GM12878 (cell line): ENCODE measurements around the gene RAB43. TPM values are rescaled to one million over a fixed set of nuclear protein-coding genes. Genes with fewer than 3 reads are reported as not detected.

ENCODE experiments used
- ATAC-seq: fragments of 200-7000 bp; cut with Tn5 transposase; 3 replicates; pipeline ENCODE4 v1.9.1; 2020; ENCODE audit warnings: mild to moderate bottlenecking, moderate library complexity
- BruUV-seq: library from RNA; stranded (reverse); fragments of 400-500 nt; replicated peaks from 2 replicates; lab custom pipeline; 2021; lab: Mats Ljungman, UMichigan
- CTCF ChIA-PET: fragments of 300-600 bp; sonication (Branson Sonifier 250); formaldehyde crosslinking; extraction: SDS; loops from one replicate; lab custom pipeline; 2021; ENCODE audit warnings: inconsistent platforms; lab: Yijun Ruan, JAX
- POLR2A ChIA-PET: fragments of 350-600 bp; formaldehyde crosslinking; extraction: SDS; loops from one replicate; lab custom pipeline; 2021; ENCODE audit warnings: inconsistent platforms; lab: Charles Lee
- RAD21 ChIA-PET: fragments of 300-600 bp; sonication (Branson Sonifier 250); formaldehyde crosslinking; loops from one replicate; lab custom pipeline; 2023; ENCODE audit warnings: antibody characterized with exemption; ENCODE audit not compliant: unreplicated experiment; lab: Charles Lee
- SMC1A ChIA-PET: fragments of 300-600 bp; sonication (Branson Sonifier 250); formaldehyde crosslinking; loops from one replicate; lab custom pipeline; 2023; ENCODE audit not compliant: unreplicated experiment, uncharacterized antibody; lab: Charles Lee
- DNase-seq: peaks from one replicate; pipeline ENCODE4 v3.0.0-alpha.2; 2011; ENCODE audit warnings: low read depth, low spot score
- FAIRE-seq: peaks from 3 replicates; lab custom pipeline; 2011; peaks lifted over from hg19 to GRCh38; lab: Jason Lieb, UNC
- H2AFZ ChIP-seq: 2 replicates; pipeline ENCODE4 v1.6.0; 2011; ENCODE audit warnings: low read depth, low read length, control low read depth; ENCODE audit not compliant: control insufficient read depth
- H3K27ac ChIP-seq: 2 replicates; pipeline ENCODE4 v1.5.1; 2011; ENCODE audit warnings: control low read depth; ENCODE audit not compliant: control insufficient read depth, insufficient read depth
- H3K27me3 ChIP-seq, 2 experiments: replicated peaks in 1 of 2; 2 replicates each; pipeline versions ENCODE4 v1.6.0 to v1.6.1; 2011; ENCODE audit warnings: low read length in 1 of 2; ENCODE audit not compliant: control insufficient read depth in 2 of 2, insufficient read depth in 2 of 2
- H3K36me3 ChIP-seq, 2 experiments: 2 replicates each; pipeline ENCODE4 v1.5.1; 2011; ENCODE audit warnings: low read length in 1 of 2; ENCODE audit not compliant: control insufficient read depth in 2 of 2, insufficient read depth in 2 of 2
- H3K4me1 ChIP-seq: 2 replicates; pipeline ENCODE4 v1.6.1; 2011; ENCODE audit warnings: mild to moderate bottlenecking, low read length, moderate library complexity, mixed read lengths; ENCODE audit not compliant: control insufficient read depth, insufficient read depth
- H3K4me2 ChIP-seq: 2 replicates; pipeline ENCODE4 v1.6.0; 2011; ENCODE audit warnings: control low read depth; ENCODE audit not compliant: control insufficient read depth, insufficient read depth
- H3K4me3 ChIP-seq: fragments of 200-600 bp; sonication (generic); 2 replicates; pipeline ENCODE4 v1.5.1; 2016
- H3K79me2 ChIP-seq: 2 replicates; pipeline ENCODE4 v1.6.0; 2011; ENCODE audit warnings: low read length; ENCODE audit not compliant: control insufficient read depth, insufficient read depth
- H3K9ac ChIP-seq: 2 replicates; pipeline ENCODE4 v1.8.0; 2011; ENCODE audit warnings: low read length, control low read depth, mixed read lengths; ENCODE audit not compliant: control insufficient read depth, insufficient read depth
- H3K9me3 ChIP-seq: replicated peaks from 3 replicates; pipeline ENCODE4 v1.5.1; 2011; ENCODE audit warnings: mild to moderate bottlenecking, low read length; ENCODE audit not compliant: control insufficient read depth, insufficient read depth
- H4K20me1 ChIP-seq: 2 replicates; pipeline ENCODE4 v1.6.0; 2011; ENCODE audit not compliant: control insufficient read depth, insufficient read depth
- BCL11A ChIP-seq: IDR thresholded peaks from 2 replicates; pipeline ENCODE4 v1.6.1; 2011; ENCODE audit warnings: low read depth, low read length
- CBX5 ChIP-seq: sonication (generic); IDR thresholded peaks from 2 replicates; pipeline ENCODE4 v1.6.1; 2016; ENCODE audit warnings: low read depth, moderate library complexity, mild to moderate bottlenecking, inconsistent platforms
- CREB1 ChIP-seq: IDR thresholded peaks from 2 replicates; pipeline ENCODE4 v1.6.1; 2012; ENCODE audit warnings: low read depth, mild to moderate bottlenecking, inconsistent platforms
- ETV6 ChIP-seq, 2 experiments: fragments of 450-650 bp in 1 of 2; IDR thresholded peaks in 1 of 2; conservative IDR thresholded peaks in 1 of 2; 2 replicates each; pipeline ENCODE4 v1.6.1; 2014; ENCODE audit warnings: antibody characterized with exemption in 1 of 2, borderline replicate concordance in 1 of 2, low read depth in 1 of 2, mild to moderate bottlenecking in 1 of 2, moderate library complexity in 1 of 2
- EZH2 ChIP-seq: IDR thresholded peaks from 2 replicates; pipeline ENCODE4 v1.6.1; 2012; ENCODE audit warnings: low read depth, mild to moderate bottlenecking, control low read depth, inconsistent platforms, low read length, borderline replicate concordance; ENCODE audit not compliant: control insufficient read depth
- MEF2A ChIP-seq: IDR thresholded peaks from 2 replicates; pipeline ENCODE4 v1.6.1; 2011; ENCODE audit warnings: low read depth, mild to moderate bottlenecking, low read length, moderate library complexity; ENCODE audit not compliant: insufficient read depth
- NRF1 ChIP-seq: conservative IDR thresholded peaks from 2 replicates; pipeline ENCODE4 v1.6.1; 2011; ENCODE audit warnings: mild to moderate bottlenecking, low read depth, low read length, improper control_type of control experiment
- PML ChIP-seq: IDR thresholded peaks from 2 replicates; pipeline ENCODE4 v1.6.1; 2012; ENCODE audit warnings: low read length, inconsistent platforms
- POLR2A ChIP-seq: IDR thresholded peaks from 2 replicates; pipeline ENCODE4 v1.6.1; 2011; ENCODE audit warnings: low read depth, mild to moderate bottlenecking, low read length
- RCOR1 ChIP-seq: conservative IDR thresholded peaks from 2 replicates; pipeline ENCODE4 v1.6.1; 2012; ENCODE audit warnings: low read depth, low read length, improper control_type of control experiment
- SIX5 ChIP-seq: IDR thresholded peaks from 2 replicates; pipeline ENCODE4 v1.6.1; 2011; ENCODE audit warnings: mild to moderate bottlenecking, low read depth, low read length, moderate library complexity; ENCODE audit not compliant: severe bottlenecking
- STAT3 ChIP-seq: IDR thresholded peaks from 2 replicates; pipeline ENCODE4 v1.6.1; 2011; ENCODE audit warnings: low read depth, low read length, improper control_type of control experiment
- TAF1 ChIP-seq: IDR thresholded peaks from 2 replicates; pipeline ENCODE4 v1.6.1; 2011; ENCODE audit warnings: mild to moderate bottlenecking, low read depth, low read length, borderline replicate concordance
- TCF12 ChIP-seq: IDR thresholded peaks from 2 replicates; pipeline ENCODE4 v1.6.1; 2011; ENCODE audit warnings: low read depth, mild to moderate bottlenecking, low read length
- ZNF207 ChIP-seq: fragments of 450-650 bp; IDR thresholded peaks from 2 replicates; pipeline ENCODE4 v1.6.1; 2014; ENCODE audit warnings: antibody characterized with exemption, mild to moderate bottlenecking, borderline replicate concordance
- ZNF24 ChIP-seq: fragments of 450-650 bp; IDR thresholded peaks from 2 replicates; pipeline ENCODE4 v1.6.1; 2017; ENCODE audit warnings: antibody characterized with exemption, mild to moderate bottlenecking
- ZNF384 ChIP-seq: IDR thresholded peaks from 2 replicates; pipeline ENCODE4 v1.6.1; 2012; ENCODE audit warnings: low read depth, mild to moderate bottlenecking, low read length, improper control_type of control experiment, borderline replicate concordance
- whole genome bisulfite sequencing: methylation state at CpG from one replicate; pipeline ENCODE4 v1.1.6; 2016; ENCODE audit warnings: low lambda C conversion rate; ENCODE audit not compliant: insufficient replicate concordance, insufficient coverage; ENCODE audit errors: missing lambda C conversion rate; 5-methylcytosine and 5-hydroxymethylcytosine counted together
- in situ Hi-C: fragments of 300-500 bp; cut with MboI; formaldehyde crosslinking; loops from 9 replicates; pipeline ENCODE4 v1.14.3; 2018; ENCODE audit warnings: mixed read lengths
- intact Hi-C: fragments of 100-400 bp; cut with micrococcal nuclease; formaldehyde crosslinking; loops from one replicate; pipeline ENCODE4 v1.14.2; 2022; ENCODE audit not compliant: unreplicated experiment
- polyA plus RNA-seq, 11 experiments: library from polyadenylated mRNA; depleted of rRNA in 4 of 11; unstranded in 6 of 11; stranded (reverse) in 5 of 11; fragments of >200 nt; fragmentation: Nextera tagmentation in 4 of 11; fragmentation: Illumina TruSeq in 1 of 11; extraction: Ambion mirVana in 4 of 11; extraction: Trizol in 1 of 11; gene quantifications; 1 replicate in 1 of 11; 2 replicates in 10 of 11; pipeline versions ENCODE4 v1.2.1 to v1.2.3, GENCODE V29; 2011 to 2016; ENCODE audit warnings: inconsistent platforms in 2 of 11, missing spikeins in 2 of 11, low read depth in 1 of 11
- total RNA-seq, 4 experiments: library from RNA; depleted of rRNA in 3 of 4; stranded (reverse); fragments of >200 nt in 3 of 4; fragmentation: Illumina TruSeq in 1 of 4; extraction: Trizol in 1 of 4; gene quantifications; 2 replicates each; pipeline versions ENCODE4 v1.2.1 to v1.2.3, GENCODE V29; 2013 to 2021

Gene RAB43
- total and polyA plus RNA-seq, 10 of the 15 experiments (the other 5 are each of a cell fraction or from before 2014, with no cell fraction given), result 0.08 to 14.0 (median 4.0) TPM

DNA sequence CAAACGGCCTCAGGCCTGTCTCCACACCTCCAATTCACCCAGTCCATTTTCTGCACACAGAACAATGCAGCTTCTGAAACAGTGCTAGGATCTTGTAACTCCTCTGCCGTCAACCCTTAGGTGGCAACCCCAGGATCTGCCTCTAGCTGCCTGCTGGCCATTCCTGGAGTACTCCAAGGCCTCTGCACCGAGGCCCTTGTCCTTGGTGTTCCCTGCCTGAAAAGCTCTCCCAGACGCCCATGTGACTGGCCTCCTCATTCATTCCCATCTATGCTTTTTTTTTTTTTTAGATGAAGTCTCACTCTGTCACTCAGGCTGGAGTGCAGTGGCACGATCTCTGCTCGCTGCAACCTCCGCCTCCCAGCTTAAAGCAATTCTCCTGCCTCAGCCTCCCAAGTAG, 18.3 kb downstream of the RAB43 start:
- DNase-seq (no peak), FAIRE-seq (no peak), ATAC-seq (no peak)
- Histone ChIP-seq H3K4me1 (no peaks in the 10 kb centered on the region), H3K27ac (no peak overlapping the region), H3K36me3 (peaks cover 0 to 3% of the 10 kb centered on the region in 2 experiments; a peak in 1 of 4 replicates), H2AFZ (no peak overlapping the region), H3K9ac (no peak overlapping the region), H3K4me2 (no peak overlapping the region), H3K27me3 (no peaks in the 10 kb centered on the region), H4K20me1 (no peaks in the 10 kb centered on the region), H3K9me3 (no peaks in the 10 kb centered on the region), H3K79me2 (no peaks in the 10 kb centered on the region), H3K4me3 (no peak overlapping the region)
- TF ChIP-seq NRF1 (no peak), PML (no peak), CREB1 (no peak), CBX5 (no peak), TAF1 (no peak), TCF12 (no peak), BCL11A (no peak), EZH2 (no peak), ZNF207 (no peak), ZNF24 (no peak), MEF2A (no peak), POLR2A (no peak), STAT3 (no peak), ZNF384 (no peak), SIX5 (no peak), ETV6 (conservative IDR thresholded peaks at IDR 0.05 in 1 of 2, IDR thresholded peaks at IDR 0.05 in 1 of 2; ENCODE audit: borderline replicate concordance in 1 of 2, low read depth in 1 of 2) (no peak), RCOR1 (no peak)
- SMC1A ChIA-PET, result interaction anchor here (0.8 kb wide), 1 partner anchor 127 kb away, joined by 3 read pairs; no protein-coding TSS in a partner anchor
- in situ Hi-C loops, result no loop called here
- RAD21 ChIA-PET, result interaction anchor here (0.8 kb wide), 1 partner anchor 142 kb away, joined by 5 read pairs; no protein-coding TSS in a partner anchor
- intact Hi-C loops, result no loop called here
- CTCF ChIA-PET, result no interaction called here
- BruUV-seq, result no TSS peak
- POLR2A ChIA-PET, result no interaction called here
- 87% methylated on average over 7 of the region's 7 CpGs for WGBS
